ENCODE measurements around the gene LMO1.

Gene LMO1

GRCh38 chr11:8225589-8226036 is 38.1 kb downstream of the LMO1 start:
- peak; percentile 28 for DNase-seq (ENCODE audit: low read depth)

GRCh38 chr11:8224711-8225110 is 39.0 kb downstream of the LMO1 start:
- DNase-seq (ENCODE audit: low read depth) = no peak

GRCh38 chr11:8224161-8224591 is 39.5 kb downstream of the LMO1 start:
- no peak for DNase-seq (ENCODE audit: low read depth)

- DNase-seq (ENCODE audit: low read depth) = no peak
Observed at GRCh38 chr11:8223513-8223900, 40.2 kb downstream of the LMO1 start.

GRCh38 chr11:8222820-8223512 is 40.7 kb downstream of the LMO1 start:
- no peak for DNase-seq (ENCODE audit: low read depth)

- DNase-seq (ENCODE audit: low read depth) = no peak
Observed at GRCh38 chr11:8221917-8222495, 41.7 kb downstream of the LMO1 start.

- DNase-seq (ENCODE audit: low read depth) = no peak
Observed at GRCh38 chr11:8221046-8221723, 42.5 kb downstream of the LMO1 start.

GRCh38 chr11:8220261-8221045 is 43.2 kb downstream of the LMO1 start:
- DNase-seq (ENCODE audit: low read depth) = no peak

- DNase-seq (ENCODE audit: low read depth) = peak; percentile 26
Observed at GRCh38 chr11:8219257-8220021, 44.2 kb downstream of the LMO1 start.

GRCh38 chr11:8218840-8219239 is 44.8 kb downstream of the LMO1 start:
- DNase-seq (ENCODE audit: low read depth) = no peak

GRCh38 chr11:8218409-8218808 is 45.3 kb downstream of the LMO1 start:
- DNase-seq (ENCODE audit: low read depth) = no peak

GRCh38 chr11:8217926-8218325 is 45.8 kb downstream of the LMO1 start:
- no peak for DNase-seq (ENCODE audit: low read depth)

- DNase-seq (ENCODE audit: low read depth) = no peak
Observed at GRCh38 chr11:8217136-8217535, 46.5 kb downstream of the LMO1 start.

GRCh38 chr11:8213376-8213775 is 50.3 kb downstream of the LMO1 start:
- DNase-seq (ENCODE audit: low read depth) = no peak

- no peak for DNase-seq (ENCODE audit: low read depth)
Observed at GRCh38 chr11:8209208-8209807, 54.4 kb downstream of the LMO1 start.

- DNase-seq (ENCODE audit: low read depth) = no peak
Observed at GRCh38 chr11:8207080-8208000, 56.3 kb downstream of the LMO1 start.

GRCh38 chr11:8206251-8207079 is 57.2 kb downstream of the LMO1 start:
- DNase-seq (ENCODE audit: low read depth) = no peak

- DNase-seq (ENCODE audit: low read depth) = no peak
Observed at GRCh38 chr11:8205566-8205965, 58.1 kb downstream of the LMO1 start.

- no peak for DNase-seq (ENCODE audit: low read depth)
Observed at GRCh38 chr11:8204596-8204995, 59.1 kb downstream of the LMO1 start.

Measured in fibroblast of gingiva (primary cell).